Fibroblast of upper back skin (primary cell): Measurements from ENCODE around the gene SPEN.

Experiments
- DNase-seq: peaks from one replicate; pipeline ENCODE4 v3.0.0-alpha.2; 2013

SPEN gene

GRCh38 chr1:15950763-15951295, 103.3 kb downstream of the SPEN start:
- peak; percentile 70 for DNase-seq

- peak; percentile 31 for DNase-seq
Observed at GRCh38 chr1:15951341-15952153, 104.0 kb downstream of the SPEN start.

- DNase-seq: peak; percentile 96
Observed at GRCh38 chr1:15952317-15953258, 105.1 kb downstream of the SPEN start.

DNA sequence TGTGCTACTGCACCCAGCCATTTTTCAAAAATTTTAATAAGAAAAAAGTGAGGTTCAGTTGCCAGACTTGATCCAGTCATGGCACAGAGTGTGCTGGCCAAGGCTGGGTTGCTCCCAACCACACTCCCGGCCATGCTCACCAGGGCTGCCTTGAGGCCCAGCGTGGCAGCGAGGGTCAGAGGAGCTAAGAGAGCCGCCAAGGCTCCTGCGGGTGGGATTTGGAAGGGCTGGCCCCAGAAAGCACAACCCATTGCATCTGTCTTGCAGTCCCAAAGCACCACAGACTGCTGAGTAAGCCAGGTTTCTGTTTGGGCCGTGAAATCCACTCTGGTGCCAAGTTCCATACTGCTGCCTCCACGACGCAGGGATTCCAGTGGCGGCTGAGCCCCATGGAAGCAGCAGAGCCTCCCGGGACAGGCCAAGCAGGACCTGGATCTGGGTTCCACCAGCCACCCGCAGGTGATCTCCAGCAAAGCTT, 105.8 kb downstream of the SPEN start:
- peak; percentile 64 for DNase-seq

DNA sequence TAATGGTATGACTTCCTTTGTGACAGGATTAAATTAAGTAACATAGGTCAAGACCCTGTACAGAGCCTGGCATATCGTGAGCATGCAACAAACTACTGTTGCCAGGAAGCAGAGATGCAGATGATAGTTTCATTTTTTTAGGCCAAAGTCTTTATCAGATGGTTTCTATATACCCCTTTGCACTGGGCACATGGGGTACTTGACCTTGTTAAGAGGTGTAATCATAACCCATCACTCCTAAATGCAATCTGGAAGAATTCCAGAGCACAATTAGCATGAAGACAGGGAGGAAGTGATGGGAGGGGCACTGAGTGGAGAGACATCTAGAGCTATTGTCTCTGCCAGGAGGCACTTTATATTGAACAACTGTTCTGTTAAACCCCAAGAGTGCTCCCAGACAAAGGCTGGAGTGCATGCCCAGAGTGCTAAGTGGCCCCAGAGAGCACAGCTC, 106.3 kb downstream of the SPEN start:
- no peak for DNase-seq

DNA sequence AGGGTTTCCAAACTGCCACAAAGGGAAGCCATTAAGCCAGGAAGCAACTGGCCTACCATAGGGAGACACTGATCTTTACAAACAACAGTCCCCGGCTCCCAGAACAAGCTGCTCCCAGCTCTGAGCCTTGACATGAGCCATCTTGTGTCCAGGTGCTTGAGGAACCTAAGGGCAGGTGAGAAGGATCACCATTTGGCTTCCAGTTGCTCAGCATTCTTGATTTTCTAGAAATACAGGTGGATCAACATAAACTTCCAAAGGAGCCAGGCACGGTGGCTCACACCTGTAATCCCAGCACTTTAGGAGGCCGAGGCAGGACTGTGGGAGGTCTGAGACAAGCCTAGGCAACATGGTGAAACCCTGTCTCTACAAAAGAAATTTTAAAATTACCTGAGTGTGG, 106.8 kb downstream of the SPEN start:
- no peak for DNase-seq

DNA sequence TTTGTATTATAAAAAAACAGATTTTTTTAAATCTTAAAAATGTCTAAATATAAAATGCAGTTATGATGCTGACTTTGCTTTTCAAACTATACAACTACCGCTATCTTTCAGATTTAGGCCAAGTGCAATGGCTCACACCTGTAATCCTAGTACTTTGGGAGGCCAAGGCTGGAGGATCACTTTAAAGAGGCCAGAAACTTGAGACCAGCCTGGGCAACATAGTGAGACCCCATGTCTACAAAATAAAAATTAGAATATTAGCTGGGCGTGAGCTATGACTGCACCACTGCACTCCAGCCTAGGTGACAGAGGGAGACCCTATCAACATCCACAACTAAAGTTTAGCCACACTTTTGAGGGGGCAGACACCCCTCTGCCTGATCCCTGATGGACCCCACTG, 108.0 kb downstream of the SPEN start:
- no peak for DNase-seq

GRCh38 chr1:15956150-15956549, 108.6 kb downstream of the SPEN start:
- DNase-seq: peak; percentile 61

DNA sequence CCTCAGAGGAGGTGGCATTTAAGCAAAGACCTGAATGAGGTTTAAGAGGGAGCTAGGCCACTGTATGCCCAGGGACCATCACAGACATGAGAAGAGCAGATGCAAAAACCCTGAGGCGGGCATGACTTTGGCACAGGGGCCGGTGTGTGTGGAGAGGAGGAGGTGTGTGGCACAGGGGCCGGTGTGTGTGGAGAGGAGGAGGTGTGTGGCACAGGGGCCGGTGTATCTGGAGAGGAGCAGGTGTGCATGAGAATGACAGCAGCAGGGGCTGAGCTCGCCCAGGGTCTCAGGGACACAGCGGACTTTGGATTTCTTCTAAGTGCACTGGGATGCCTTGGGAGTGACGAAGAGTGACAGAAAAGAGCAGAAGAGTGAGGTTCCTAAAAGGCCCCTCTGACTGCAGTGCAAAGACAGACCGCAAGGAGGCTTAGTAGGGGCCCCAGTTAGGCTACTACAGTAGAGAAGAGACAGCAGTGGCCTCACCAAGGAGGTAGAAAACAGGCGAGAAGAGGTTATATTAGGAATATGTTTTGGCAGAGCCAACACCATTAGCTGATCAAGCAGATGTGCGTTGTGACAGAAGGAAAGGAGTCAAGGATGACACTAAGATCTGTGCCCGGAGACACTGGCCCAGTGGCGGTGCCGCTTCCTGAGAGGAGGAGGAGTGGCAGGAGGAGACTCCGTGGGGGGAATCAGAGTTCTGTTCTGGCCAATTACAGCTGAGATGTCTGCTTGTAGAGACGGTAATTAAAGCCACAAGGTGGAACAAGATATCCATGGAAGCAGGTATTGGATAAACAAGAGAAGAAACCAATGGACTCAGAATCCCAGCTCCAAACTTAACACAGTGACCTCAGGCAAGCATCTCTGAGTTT, 110.0 kb downstream of the SPEN start:
- DNase-seq: no peak

DNA sequence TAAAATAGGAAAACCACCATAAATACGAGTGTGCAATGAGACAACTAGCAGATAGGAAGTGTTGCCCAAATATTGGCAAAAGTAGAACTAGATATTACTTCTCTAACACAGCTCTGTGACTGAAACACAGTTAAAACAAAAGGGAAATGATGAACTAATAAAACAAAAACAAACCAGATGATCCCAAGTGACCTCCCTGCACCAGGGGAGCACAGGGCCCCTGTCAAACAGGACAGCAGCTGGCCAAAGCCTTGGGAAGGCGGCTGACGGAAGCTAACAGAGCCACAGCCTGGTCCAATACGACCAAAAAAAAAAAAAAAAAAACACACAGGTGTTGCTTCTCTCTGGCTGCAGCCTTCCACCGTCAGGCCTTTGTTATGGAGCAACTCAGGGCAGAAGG, 110.6 kb downstream of the SPEN start:
- DNase-seq: no peak

DNA sequence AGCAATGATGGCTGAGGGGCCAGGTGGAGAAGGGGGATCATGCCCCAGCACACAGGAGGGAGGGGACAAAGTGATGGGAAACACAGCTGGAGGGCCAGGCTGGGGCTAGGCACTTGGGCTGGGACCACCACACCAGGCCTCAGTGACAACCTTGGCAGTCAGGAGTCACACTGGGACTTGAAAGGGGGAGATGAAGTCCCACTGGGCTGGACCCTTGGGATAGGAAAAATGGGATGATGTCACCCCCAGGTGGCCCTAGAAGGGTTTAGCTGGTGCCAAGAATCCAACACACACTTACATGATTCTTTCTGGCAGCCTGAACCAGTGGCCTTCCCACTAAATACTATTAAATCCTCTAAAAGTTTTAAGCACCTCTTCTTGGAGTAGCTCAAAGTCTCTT, 111.3 kb downstream of the SPEN start:
- peak; percentile 42 for DNase-seq

- no peak for DNase-seq
Observed at GRCh38 chr1:15959424-15959823, 111.9 kb downstream of the SPEN start.

- no peak for DNase-seq
Observed at GRCh38 chr1:15959827-15960446, 112.4 kb downstream of the SPEN start.

DNA sequence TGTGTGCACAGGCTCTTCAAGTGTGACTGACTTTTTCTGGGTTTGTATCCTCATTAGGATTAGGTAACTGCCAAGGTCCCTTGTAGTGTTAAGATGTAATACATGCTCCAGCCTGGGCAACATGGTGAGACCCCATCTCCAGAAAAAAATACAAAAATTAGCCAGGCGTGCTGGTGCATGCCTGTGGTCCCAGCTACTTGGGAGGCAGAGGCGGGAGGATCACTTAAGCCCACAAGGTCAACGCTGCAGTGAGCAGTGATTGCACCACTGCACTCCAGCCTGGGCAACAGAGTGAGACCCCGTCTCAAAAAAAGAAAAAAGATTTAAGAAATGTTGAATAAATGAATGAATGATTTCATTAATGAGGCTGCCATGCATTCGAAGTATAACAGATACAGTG, 113.3 kb downstream of the SPEN start:
- no peak for DNase-seq

GRCh38 chr1:15961492-15961891, 114.0 kb downstream of the SPEN start:
- no peak for DNase-seq

GRCh38 chr1:15962176-15962575, 114.7 kb downstream of the SPEN start:
- DNase-seq: no peak

DNA sequence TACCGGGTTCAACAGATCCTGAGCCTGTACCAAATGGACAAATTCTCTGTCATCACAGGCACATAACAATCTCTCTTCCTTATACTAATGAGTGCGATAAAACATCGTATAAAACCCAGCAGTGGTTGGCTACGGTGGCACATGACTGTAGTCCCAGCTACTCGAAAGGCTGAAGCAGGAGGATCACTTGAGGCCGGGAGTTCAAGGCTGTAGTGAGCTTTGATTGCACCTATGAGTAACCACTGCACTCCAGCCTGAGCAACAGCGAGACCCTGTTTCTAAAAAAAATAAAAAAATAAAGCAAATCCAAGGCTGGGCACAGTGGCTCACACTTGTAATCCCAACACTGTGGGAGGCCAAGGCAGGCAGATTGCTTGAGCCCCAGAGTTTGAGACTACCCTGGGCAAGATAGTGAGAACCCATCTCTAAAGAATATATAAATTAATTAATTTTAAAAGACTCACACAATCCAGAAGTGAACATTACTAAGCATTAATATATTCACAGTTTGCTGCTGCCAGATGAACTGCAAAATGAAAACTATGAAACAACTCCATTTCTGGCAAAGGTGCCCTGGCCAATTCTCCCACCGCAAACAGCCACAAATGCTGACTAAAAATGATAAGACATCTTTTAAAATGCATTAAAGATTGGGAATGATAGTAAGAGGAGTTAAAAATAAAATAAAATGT, 115.3 kb downstream of the SPEN start:
- DNase-seq: no peak

DNA sequence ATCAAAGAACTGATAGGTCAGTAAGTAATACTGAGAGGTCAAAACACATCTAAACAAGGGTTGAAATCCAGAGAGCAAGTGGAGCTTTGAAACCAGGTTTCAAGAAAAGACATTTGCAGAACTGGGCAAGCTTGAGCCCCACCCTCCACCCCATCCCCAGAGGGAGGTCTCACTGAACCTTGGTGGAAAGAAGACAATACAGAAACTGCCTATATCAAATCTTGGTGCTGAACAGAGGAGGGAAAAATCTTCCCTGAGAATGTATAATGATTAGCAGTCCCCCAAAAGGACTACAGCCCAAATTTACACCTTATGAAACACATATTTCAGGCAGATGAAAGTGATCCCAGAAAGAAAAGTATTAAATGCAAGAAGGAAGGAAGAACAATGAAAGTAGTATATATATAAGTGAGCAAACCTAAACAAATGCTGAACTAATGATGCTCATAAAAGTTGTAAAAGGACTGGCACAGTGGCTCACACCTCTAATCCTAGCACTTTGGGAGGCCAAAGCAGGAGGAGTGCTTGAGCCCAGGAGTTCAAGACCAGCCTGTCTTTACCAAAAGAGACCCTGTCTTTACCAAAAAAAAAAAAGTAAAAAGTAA, 116.0 kb downstream of the SPEN start:
- no peak for DNase-seq

- no peak for DNase-seq
Observed at GRCh38 chr1:15963968-15964648, 116.6 kb downstream of the SPEN start.

- DNase-seq: peak; percentile 43
Observed at GRCh38 chr1:15965228-15965767, 117.8 kb downstream of the SPEN start.
